H54 (cell line): Measurements from ENCODE around the gene PDK3.

Experiments used
- DNase-seq: peaks from one replicate; pipeline ENCODE4 v3.0.0; 2011; ENCODE audit warnings: low spot score, mixed read lengths; ENCODE audit not compliant: insufficient read length
- FAIRE-seq: peaks from 3 replicates; lab custom pipeline; 2011; peaks lifted over from hg19 to GRCh38; lab: Jason Lieb, UNC
- POLR2A ChIP-seq: IDR thresholded peaks from 2 replicates; pipeline ENCODE4 v1.6.1; 2011; ENCODE audit warnings: low read depth, mild to moderate bottlenecking, low read length

PDK3 gene

DNA sequence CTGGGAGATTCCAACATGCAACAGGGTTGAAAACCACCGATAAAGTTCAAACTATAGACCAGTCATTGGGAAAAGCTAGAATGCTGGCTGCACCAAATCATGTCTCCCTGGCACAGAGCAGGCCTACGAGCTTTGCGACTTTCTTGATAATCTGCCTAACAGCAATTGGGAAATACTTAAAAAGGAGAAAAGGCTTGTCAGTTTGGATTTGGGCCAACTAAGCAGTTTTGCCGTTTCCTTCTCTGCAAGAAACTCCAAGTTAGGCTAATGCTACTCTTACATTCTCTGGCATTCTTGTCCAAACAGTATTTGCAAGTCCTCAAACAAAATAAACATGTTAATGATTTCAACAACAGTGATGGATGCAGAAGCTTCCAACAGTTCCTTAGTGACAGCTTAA lies 87.9 kb downstream of the PDK3 start:
- FAIRE-seq: no peak
- DNase-seq: no peak
- TF ChIP-seq POLR2A: no peak

DNA sequence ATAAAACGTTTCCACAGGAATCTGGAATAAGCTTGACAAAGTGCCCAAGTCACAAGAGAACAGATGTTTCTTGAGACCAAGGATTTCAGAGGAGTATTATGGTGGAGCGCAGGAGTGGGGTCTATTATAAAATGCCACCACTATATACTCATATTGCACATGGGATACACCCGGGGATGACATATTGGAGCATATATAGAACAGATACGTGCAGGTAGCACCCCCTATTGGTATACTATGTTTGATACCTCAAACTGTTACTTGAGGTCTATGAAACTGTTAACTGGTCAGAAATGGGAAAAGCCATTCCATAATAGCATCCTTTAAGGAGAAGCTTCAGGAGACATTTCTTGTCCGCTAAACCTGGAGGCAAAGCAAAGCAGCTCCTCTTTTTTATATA lies 96.0 kb downstream of the PDK3 start:
- FAIRE-seq (no peak), DNase-seq (no peak)
- TF ChIP-seq POLR2A: no peak

DNA sequence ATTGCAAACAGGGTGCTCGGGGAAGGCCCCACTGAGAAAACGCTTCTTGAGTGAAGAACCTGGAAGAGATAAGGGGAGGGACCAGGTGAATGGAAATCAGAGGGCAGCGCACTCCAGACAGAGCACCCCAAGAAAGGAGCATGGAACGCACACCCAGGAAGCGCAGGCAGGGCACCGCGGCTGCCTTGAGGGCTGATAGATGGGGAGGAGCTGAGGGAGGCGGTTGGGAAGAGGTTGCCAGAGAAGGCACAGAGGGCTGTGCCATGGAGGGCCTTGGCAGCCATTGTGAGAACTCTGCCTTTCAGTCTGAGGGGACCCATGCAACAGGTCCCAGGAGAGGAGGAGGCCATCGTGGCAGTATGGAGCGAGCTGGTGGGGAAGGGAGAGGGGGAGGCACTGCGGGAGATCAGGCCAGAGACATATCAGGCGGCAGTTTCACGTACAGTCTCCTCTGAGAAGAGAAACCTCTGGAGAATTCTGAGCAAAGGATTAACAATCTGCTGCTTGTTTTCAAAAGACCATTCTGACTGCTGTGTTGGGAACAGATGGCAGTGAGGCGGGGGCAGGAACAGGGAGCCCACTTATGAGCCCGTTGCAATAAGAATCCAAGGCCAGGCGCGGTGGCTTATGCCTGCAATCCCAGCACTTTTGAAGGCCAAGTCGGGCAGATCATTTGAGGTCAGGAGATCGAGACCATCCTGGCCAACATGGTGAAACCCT lies 98.4 kb downstream of the PDK3 start:
- DNase-seq (no peak), FAIRE-seq (no peak)

DNA sequence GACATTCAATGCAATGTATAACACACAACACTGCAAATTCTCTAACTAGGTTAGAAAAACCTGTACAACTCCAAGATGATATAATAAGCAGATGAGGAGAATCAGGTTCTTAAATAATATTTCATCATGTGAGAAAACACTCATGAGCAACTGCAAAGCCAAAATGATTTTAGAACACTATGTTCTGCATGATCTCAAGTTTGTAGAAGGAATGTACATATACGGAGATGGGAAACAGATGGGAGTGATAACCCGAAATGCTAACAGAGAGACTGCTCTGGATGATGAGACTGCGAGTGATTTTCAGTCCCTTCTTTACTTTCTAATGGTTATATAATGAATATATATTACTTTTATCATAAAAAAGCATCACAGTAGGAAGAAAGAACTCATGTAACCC lies 101.2 kb downstream of the PDK3 start:
- FAIRE-seq: no peak
- TF ChIP-seq POLR2A: no peak
- no peak for DNase-seq

More for the DNA sequence above, 98.4 kb downstream of the PDK3 start:
- no peak for TF ChIP-seq POLR2A

DNA sequence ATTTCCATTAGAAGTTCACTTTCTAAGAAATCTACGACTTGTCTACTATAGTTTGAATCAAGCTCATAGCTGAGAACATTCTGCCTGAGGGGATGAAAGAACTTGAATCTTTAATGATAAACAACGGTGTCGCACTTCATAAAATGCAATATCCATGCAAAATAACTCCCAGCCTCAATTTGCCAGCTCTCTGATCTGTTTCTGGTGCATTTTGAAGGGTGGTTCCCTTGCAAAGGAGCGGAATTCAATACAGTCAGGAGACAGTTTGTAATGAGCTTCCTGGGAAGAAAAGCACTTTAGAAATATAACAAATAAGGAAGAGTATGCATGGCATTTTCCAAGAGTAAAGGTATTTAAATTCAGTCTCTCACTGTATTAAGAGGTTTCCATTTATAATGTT lies 102.1 kb downstream of the PDK3 start:
- DNase-seq (no peak), FAIRE-seq (no peak)
- TF ChIP-seq POLR2A: no peak

DNA sequence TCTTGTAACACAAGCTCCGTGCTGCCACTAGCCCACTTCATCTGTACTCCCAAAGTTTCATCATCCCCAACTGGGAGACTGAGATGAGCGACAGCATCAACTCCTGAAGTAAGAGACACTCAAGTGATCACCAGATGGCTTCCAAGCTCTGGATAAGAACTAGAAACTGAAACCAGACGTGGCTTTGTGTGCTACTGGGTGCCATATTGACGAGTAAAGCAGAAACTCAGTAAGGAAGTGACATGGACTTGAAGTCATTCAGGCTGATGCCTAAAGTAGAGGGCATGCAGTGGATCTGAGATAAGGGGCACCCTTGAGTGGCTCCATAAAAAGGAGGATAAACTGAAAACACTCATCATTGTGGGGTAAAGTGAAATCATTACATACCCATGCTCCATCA lies 109.7 kb downstream of the PDK3 start:
- FAIRE-seq (no peak), DNase-seq (no peak)

DNA sequence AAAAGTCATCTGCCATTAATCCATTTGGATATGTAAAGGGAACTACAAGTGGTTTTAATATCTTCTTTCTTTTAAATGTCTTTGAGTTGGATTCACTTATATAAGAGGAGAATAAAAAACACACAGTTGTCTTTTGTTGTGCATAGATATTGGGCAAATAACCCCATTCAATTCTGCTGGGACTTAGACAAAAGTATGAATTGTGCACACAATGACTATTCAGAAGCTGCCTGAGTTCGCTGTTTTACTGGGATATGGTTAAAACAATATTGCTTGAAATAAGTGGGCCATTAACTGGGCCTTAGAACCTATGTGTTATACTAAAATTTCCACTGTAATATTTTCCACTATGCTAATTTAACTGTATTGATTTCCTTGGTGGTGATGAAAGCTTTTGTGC lies 110.4 kb downstream of the PDK3 start:
- FAIRE-seq (no peak), DNase-seq (no peak)
- no peak for TF ChIP-seq POLR2A

More for the DNA sequence above, 109.7 kb downstream of the PDK3 start:
- TF ChIP-seq POLR2A: no peak

DNA sequence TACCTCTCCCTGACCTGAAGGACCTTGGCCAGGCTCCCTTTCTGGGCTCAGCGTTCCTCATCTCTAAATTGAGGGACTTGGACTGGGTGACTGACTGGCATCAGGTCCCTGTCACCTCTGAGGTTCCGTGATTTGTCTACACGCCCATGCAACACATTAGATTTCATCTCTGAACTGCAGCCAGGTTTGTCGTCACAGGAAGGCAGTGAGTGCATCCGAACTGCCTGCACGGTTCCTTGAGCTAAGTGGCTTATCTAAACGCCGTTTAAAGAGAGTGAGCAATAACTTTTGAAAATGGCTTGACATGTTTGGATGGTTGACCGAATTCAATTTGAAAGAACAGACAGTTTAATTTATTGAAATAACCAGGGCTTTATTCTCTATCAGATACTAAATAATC lies 112.0 kb downstream of the PDK3 start:
- DNase-seq (no peak), FAIRE-seq (no peak)
- no peak for TF ChIP-seq POLR2A
